OCI-LY7 (cell line): ENCODE data around the gene TMEM72. TPM values are rescaled to one million over a fixed set of nuclear protein-coding genes. Genes with fewer than 3 reads are reported as not detected.
A peak's percentile ranks its signal among the peaks of the same experiment; 100 is the strongest.

ENCODE experiments used
- BruUV-seq: library from RNA; stranded (reverse); fragments of 400-500 nt; replicated peaks from 2 replicates; lab custom pipeline; 2021; lab: Mats Ljungman, UMichigan
- CTCF ChIA-PET: fragments of 300-600 bp; sonication (Branson Sonifier 250); formaldehyde crosslinking; loops from one replicate; lab custom pipeline; 2022; ENCODE audit warnings: antibody characterized with exemption; ENCODE audit not compliant: unreplicated experiment; lab: Charles Lee
- POLR2A ChIA-PET: fragments of 300-600 bp; sonication (Branson Sonifier 250); formaldehyde crosslinking; loops from one replicate; lab custom pipeline; 2022; ENCODE audit warnings: antibody characterized with exemption; lab: Charles Lee
- DNase-seq: peaks from one replicate; pipeline ENCODE4 v3.0.0-alpha.2; 2015; ENCODE audit warnings: low spot score
- H2AFZ ChIP-seq: fragments of 200-600 bp; sonication (generic), shearing (Covaris generic); 2 replicates; pipeline ENCODE4 v1.6.1; 2014; ENCODE audit warnings: mild to moderate bottlenecking, antibody characterized with exemption, low read length, moderate library complexity
- H3K27ac ChIP-seq: fragments of 200-600 bp; sonication (generic); 2 replicates; pipeline ENCODE4 v1.5.1; 2014; ENCODE audit warnings: mixed run types, low read depth, mild to moderate bottlenecking, moderate library complexity, low read length, inconsistent platforms; ENCODE audit not compliant: poor library complexity, severe bottlenecking
- H3K36me3 ChIP-seq: fragments of 200-600 bp; sonication (generic); 2 replicates; pipeline ENCODE4 v1.6.1; 2014; ENCODE audit warnings: mild to moderate bottlenecking, antibody characterized with exemption, low read length, moderate library complexity, mixed read lengths; ENCODE audit not compliant: insufficient read depth
- H3K4me1 ChIP-seq: fragments of 200-600 bp; sonication (generic); 2 replicates; pipeline ENCODE4 v1.5.1; 2014; ENCODE audit warnings: mild to moderate bottlenecking, low read length; ENCODE audit not compliant: insufficient read depth, poor library complexity, severe bottlenecking
- H3K4me2 ChIP-seq: fragments of 200-600 bp; sonication (generic); 2 replicates; pipeline ENCODE4 v1.6.1; 2014; ENCODE audit warnings: mild to moderate bottlenecking, low read length
- H3K4me3 ChIP-seq: fragments of 200-600 bp; sonication (generic); 2 replicates; pipeline ENCODE4 v1.5.1; 2014; ENCODE audit warnings: mild to moderate bottlenecking, low read depth, low read length; ENCODE audit not compliant: poor library complexity, severe bottlenecking
- H3K79me2 ChIP-seq: fragments of 200-600 bp; sonication (generic); 2 replicates; pipeline ENCODE4 v1.6.1; 2016; ENCODE audit warnings: low read depth, mild to moderate bottlenecking, low read length, moderate library complexity, mixed read lengths; ENCODE audit not compliant: insufficient read depth
- H3K9me2 ChIP-seq: fragments of 200-600 bp; sonication (generic); 2 replicates; pipeline ENCODE4 v1.6.1; 2016; ENCODE audit warnings: mild to moderate bottlenecking, low read length, mixed read lengths; ENCODE audit not compliant: insufficient read depth
- H3K9me3 ChIP-seq: fragments of 200-600 bp; sonication (generic); 2 replicates; pipeline ENCODE4 v1.6.1; 2014; ENCODE audit warnings: mild to moderate bottlenecking, mixed run types, low read length, mixed read lengths
- H4K20me1 ChIP-seq: fragments of 200-600 bp; sonication (generic); 2 replicates; pipeline ENCODE4 v1.6.1; 2014; ENCODE audit warnings: mild to moderate bottlenecking, antibody characterized with exemption, low read length, moderate library complexity, mixed read lengths; ENCODE audit not compliant: insufficient read depth
- EZH2phosphoT487 ChIP-seq: fragments of 200-600 bp; sonication (generic); IDR thresholded peaks from 2 replicates; pipeline ENCODE4 v1.6.1; 2018; ENCODE audit warnings: low read depth, borderline replicate concordance, mild to moderate bottlenecking, mixed run types, antibody characterized with exemption, low read length, moderate library complexity, mixed read lengths
- intact Hi-C: fragments of 100-400 bp; cut with micrococcal nuclease; formaldehyde crosslinking; loops from one replicate; pipeline ENCODE4 v1.10.0; 2022; ENCODE audit not compliant: unreplicated experiment
- total RNA-seq, 2 experiments: library from RNA; depleted of rRNA in 1 of 2; stranded (reverse); fragments of >200 nt in 1 of 2; shearing (Covaris generic) in 1 of 2; gene quantifications; 2 replicates each; pipeline ENCODE4 v1.2.3, GENCODE V29; 2014 to 2022
- TF ChIP-seq, protein P1 (sequence below): fragments of 200-600 bp; sonication (generic); conservative IDR thresholded peaks from 2 replicates; pipeline ENCODE4 v1.5.1; 2014; ENCODE audit warnings: mild to moderate bottlenecking, antibody characterized with exemption, low read length, moderate library complexity, mixed read lengths

The TMEM72 gene
- total RNA-seq, 2 experiments from 2014 or later: not detected

GRCh38 chr10:44956717-44957706 is 45.9 kb downstream of the TMEM72 start:
- H2AFZ ChIP-seq: no peak overlapping the region
- ChIA-PET CTCF (no interaction called here), POLR2A (no interaction called here)
- no peaks in the 10 kb centered on the region for H3K36me3 ChIP-seq
- H3K9me3 ChIP-seq: no peaks in the 10 kb centered on the region
- no peaks in the 10 kb centered on the region for H3K79me2 ChIP-seq
- peaks cover 29% of the 10 kb centered on the region for H3K4me1 ChIP-seq
- no TSS peak for BruUV-seq
- TF ChIP-seq, protein P1, sequence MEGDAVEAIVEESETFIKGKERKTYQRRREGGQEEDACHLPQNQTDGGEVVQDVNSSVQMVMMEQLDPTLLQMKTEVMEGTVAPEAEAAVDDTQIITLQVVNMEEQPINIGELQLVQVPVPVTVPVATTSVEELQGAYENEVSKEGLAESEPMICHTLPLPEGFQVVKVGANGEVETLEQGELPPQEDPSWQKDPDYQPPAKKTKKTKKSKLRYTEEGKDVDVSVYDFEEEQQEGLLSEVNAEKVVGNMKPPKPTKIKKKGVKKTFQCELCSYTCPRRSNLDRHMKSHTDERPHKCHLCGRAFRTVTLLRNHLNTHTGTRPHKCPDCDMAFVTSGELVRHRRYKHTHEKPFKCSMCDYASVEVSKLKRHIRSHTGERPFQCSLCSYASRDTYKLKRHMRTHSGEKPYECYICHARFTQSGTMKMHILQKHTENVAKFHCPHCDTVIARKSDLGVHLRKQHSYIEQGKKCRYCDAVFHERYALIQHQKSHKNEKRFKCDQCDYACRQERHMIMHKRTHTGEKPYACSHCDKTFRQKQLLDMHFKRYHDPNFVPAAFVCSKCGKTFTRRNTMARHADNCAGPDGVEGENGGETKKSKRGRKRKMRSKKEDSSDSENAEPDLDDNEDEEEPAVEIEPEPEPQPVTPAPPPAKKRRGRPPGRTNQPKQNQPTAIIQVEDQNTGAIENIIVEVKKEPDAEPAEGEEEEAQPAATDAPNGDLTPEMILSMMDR: no peak
- no peak for TF ChIP-seq EZH2phosphoT487
- no peaks in the 10 kb centered on the region for H3K9me2 ChIP-seq
- no peaks in the 10 kb centered on the region for H4K20me1 ChIP-seq
- intact Hi-C loops: no loop called here
- no peak overlapping the region for H3K4me2 ChIP-seq
- DNase-seq: no peak
- no peak overlapping the region for H3K27ac ChIP-seq
- no peak overlapping the region for H3K4me3 ChIP-seq

DNA sequence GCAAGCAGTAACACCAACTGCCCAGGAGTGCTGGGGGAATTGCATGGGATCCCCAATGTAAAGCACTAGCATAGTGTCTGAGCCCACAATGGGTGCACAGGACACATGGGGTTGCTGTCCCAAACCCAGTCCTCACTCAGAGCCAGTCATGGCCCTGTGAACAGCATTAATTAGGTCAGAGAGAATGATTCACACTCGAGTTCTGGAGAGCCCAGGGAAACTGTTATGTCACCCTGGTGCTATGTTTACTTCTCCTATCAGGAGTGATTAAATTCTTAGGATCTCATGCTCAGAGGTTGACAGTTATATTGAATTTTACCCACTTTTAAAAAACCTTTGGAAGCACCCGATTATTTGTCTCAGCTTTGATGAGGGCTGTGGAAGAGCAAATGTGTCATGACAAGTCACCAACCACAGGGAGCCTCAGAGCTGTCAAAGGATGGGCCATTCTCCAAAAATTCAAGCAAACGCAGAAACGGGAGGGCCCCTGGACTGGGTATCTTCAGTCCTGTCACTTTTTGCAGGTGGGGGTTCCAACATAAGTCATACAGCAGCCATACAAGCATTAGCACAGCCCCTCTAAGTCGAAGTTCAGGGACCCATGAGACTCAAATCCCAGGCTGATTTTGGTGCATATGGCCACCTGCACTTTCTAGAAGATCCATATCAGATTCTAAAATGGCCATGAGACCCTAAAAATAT is 47.2 kb downstream of the TMEM72 start:
- Histone ChIP-seq H3K9me3 (no peaks in the 10 kb centered on the region), H3K9me2 (no peaks in the 10 kb centered on the region), H4K20me1 (no peaks in the 10 kb centered on the region), H3K36me3 (no peaks in the 10 kb centered on the region), H3K4me1 (peaks cover 34% of the 10 kb centered on the region), H3K4me3 (peak overlapping the region; percentile 82), H2AFZ (no peak overlapping the region), H3K79me2 (no peaks in the 10 kb centered on the region), H3K4me2 (peak overlapping the region; percentile 92), H3K27ac (no peak overlapping the region)
- CTCF ChIA-PET: no interaction called here
- POLR2A ChIA-PET: interaction anchor here (2.0 kb wide), 1 partner anchor 8 kb away, joined by 5 read pairs; no protein-coding TSS in a partner anchor
- TF ChIP-seq, protein P1: no peak
- TF ChIP-seq EZH2phosphoT487: no peak
- BruUV-seq: no TSS peak
- intact Hi-C loops: loop anchor here (2.0 kb wide), 1 partner anchor 42 kb away; the partner anchor contains the start of gene ZNF22
- no peak for DNase-seq
